ENCODE results near the gene CD3D.

- TF ChIP-seq YY1 (IDR thresholded peaks at IDR 0.05; ENCODE audit: insufficient read depth, insufficient read length) (no peak), SUZ12 (IDR thresholded peaks at IDR 0.05; ENCODE audit: extremely low read depth, insufficient read depth, insufficient read length) (no peak)
These were observed 38.3 kb downstream of the CD3D start for GRCh38 chr11:118304227-118304567.

Data from NT2/D1 (cell line).